ENCODE results near the gene UNC80.

Gene UNC80

DNA sequence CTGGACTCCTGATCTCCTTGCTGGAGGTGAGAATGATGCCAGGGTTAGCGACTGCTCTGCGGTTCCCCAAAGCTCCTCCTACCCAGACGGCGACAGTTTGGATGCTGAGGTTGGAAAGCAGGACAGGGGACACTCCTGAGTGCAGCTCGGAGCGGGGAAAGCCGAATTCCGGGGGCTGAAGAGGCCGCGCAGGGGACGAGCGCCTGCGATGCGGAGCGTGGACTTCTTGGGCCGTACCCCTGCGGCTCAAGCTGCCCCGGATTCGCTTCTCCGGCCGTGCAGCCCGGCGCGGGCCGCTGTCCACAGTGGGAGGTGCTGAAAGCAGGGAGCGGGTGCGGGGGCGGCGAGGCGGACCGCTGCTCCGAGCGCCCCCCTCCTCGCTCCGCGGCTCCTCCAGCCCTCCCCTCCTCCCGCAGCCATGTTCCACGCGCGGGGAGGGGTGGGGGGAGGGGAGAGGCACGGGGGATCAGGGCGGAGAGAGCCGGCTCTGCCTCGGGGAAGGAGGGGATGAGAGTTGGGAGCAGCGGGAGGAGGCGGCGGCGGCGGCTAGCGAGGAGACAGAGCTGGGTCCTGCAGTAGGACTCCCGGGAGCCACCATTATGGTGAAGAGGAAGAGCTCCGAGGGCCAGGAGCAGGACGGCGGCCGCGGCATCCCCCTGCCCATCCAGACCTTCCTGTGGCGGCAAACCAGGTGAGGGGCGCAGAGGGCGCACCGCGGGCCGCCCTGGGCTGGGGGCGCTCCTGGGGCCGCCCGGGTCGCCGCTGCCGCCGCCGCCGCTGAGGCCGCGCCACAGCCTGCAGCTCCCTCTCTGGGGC lies at the start of gene UNC80:
Gene UNC80, plus strand, starts transcription at position 359 of the 816 bp plus-strand sequence. Its CDS starts 241 bp downstream, at position 600.
- peak within 1 kb of the TSS; percentile 64 for H3K27ac ChIP-seq
- no peak for TF ChIP-seq ZFX (IDR thresholded peaks at IDR 0.05; ENCODE audit: borderline replicate concordance)
- TF ChIP-seq, protein P1, sequence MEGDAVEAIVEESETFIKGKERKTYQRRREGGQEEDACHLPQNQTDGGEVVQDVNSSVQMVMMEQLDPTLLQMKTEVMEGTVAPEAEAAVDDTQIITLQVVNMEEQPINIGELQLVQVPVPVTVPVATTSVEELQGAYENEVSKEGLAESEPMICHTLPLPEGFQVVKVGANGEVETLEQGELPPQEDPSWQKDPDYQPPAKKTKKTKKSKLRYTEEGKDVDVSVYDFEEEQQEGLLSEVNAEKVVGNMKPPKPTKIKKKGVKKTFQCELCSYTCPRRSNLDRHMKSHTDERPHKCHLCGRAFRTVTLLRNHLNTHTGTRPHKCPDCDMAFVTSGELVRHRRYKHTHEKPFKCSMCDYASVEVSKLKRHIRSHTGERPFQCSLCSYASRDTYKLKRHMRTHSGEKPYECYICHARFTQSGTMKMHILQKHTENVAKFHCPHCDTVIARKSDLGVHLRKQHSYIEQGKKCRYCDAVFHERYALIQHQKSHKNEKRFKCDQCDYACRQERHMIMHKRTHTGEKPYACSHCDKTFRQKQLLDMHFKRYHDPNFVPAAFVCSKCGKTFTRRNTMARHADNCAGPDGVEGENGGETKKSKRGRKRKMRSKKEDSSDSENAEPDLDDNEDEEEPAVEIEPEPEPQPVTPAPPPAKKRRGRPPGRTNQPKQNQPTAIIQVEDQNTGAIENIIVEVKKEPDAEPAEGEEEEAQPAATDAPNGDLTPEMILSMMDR (IDR thresholded peaks at IDR 0.05): peak; percentile 13; the same call in 1 of the 2 replicates

GRCh38 chr2:209726311-209726710 lies 45.3 kb upstream of the UNC80 start:
- no peak for TF ChIP-seq ZFX (IDR thresholded peaks at IDR 0.05; ENCODE audit: borderline replicate concordance)
- TF ChIP-seq, protein P1 (IDR thresholded peaks at IDR 0.05): no peak
- no peak overlapping the region for H3K27ac ChIP-seq

DNA sequence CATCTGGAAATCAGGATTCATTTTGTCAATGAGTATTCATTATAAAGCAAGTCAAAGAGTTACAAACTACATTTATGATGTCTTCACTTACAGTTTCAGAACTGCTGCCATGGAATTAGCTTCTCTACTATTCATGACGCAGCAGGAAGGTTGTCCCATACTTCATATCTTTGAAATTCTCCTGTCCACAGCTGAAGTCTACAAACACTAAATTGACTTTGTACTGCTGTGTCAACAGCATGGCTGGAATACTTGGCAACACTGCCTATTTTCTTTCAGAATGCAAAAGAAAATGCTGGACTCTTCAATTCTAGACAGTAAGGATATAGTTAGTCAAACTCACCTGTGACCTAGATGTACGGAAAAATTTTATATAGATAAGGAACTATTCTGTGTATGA lies 44.6 kb upstream of the UNC80 start:
- TF ChIP-seq, protein P1 (IDR thresholded peaks at IDR 0.05): no peak
- no peak for TF ChIP-seq ZFX (IDR thresholded peaks at IDR 0.05; ENCODE audit: borderline replicate concordance)

GRCh38 chr2:209734805-209735204 lies 36.8 kb upstream of the UNC80 start:
- H3K27ac ChIP-seq: no peak overlapping the region
- TF ChIP-seq ZFX (IDR thresholded peaks at IDR 0.05; ENCODE audit: borderline replicate concordance): no peak

More for the DNA sequence above, 44.6 kb upstream of the UNC80 start:
- H3K27ac ChIP-seq: no peak overlapping the region

DNA sequence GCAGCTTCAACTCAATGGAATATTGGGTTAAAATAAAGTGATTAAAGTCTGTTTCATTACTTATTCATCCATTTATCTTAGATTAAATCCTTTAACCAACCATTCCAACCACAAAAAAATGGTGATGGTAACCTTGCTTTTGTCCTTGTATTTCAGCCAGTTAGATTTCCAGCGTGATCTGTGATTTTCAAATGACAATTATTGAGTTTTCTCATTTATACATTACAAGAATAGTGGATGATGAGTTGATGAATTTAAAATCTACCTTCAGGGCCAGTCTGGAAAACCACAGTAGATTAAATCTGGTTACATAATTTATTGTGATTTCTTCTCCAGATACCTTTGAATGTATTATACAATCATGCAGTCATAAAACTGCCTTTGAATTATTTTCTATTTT lies 29.7 kb upstream of the UNC80 start:
- no peak overlapping the region for H3K27ac ChIP-seq

GRCh38 chr2:209753020-209753419 lies 18.6 kb upstream of the UNC80 start:
- H3K27ac ChIP-seq: no peak overlapping the region
- TF ChIP-seq, protein P1 (IDR thresholded peaks at IDR 0.05): no peak
- no peak for TF ChIP-seq ZFX (IDR thresholded peaks at IDR 0.05; ENCODE audit: borderline replicate concordance)

More for the DNA sequence above, 29.7 kb upstream of the UNC80 start:
- no peak for TF ChIP-seq ZFX (IDR thresholded peaks at IDR 0.05; ENCODE audit: borderline replicate concordance)
- TF ChIP-seq, protein P1 (IDR thresholded peaks at IDR 0.05): no peak

DNA sequence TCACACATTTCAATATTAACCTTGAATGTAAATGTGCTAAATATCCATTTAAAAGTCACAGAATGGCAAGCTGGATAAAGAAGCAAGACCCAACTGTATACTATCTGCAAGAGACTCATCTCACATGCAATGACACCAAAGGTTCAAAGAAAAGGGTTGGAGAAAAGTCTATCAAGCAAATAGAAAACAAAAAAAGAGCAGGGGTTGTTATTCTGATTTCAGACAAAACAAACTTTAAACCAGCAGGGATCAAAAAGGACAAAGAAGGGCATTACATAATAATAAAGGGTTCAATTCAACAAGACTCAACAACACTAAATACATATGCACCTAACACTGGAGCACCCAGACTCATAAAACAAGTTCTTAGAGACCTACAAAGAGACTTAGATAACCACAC lies 14.5 kb upstream of the UNC80 start:
- no peak for TF ChIP-seq ZFX (IDR thresholded peaks at IDR 0.05; ENCODE audit: borderline replicate concordance)
- TF ChIP-seq, protein P1 (IDR thresholded peaks at IDR 0.05): no peak
- no peak overlapping the region for H3K27ac ChIP-seq
